Measurements from ENCODE around the gene PTOV1.

The PTOV1 gene

GRCh38 chr19:49857061-49857837 is 6.3 kb downstream of the PTOV1 start:
- no peaks in the 10 kb centered on the region for H3K9me3 ChIP-seq (ENCODE audit: control insufficient read depth, insufficient read depth, low read length)
- H4K20me1 ChIP-seq (ENCODE audit: control insufficient read depth, insufficient read depth, low read depth, low read length), result peaks cover 10% of the 10 kb centered on the region; the same call in 1 of the 2 replicates
- no peaks in the 10 kb centered on the region for H3K27me3 ChIP-seq (ENCODE audit: control insufficient read depth, low read length)
- H3K36me3 ChIP-seq (ENCODE audit: control insufficient read depth, low read length), result peaks cover 77% of the 10 kb centered on the region
- TF ChIP-seq EZH2phosphoT487 (IDR thresholded peaks at IDR 0.05; ENCODE audit: borderline replicate concordance, low read length), result no peak
- no peak for TF ChIP-seq CTCF (IDR thresholded peaks at IDR 0.05; ENCODE audit: low read depth, low read length, poor library complexity, severe bottlenecking)
- peaks cover 19% of the 10 kb centered on the region for H3K4me1 ChIP-seq (ENCODE audit: control insufficient read depth, low read length)
- H3F3A ChIP-seq (ENCODE audit: control insufficient read depth, insufficient read depth), result peaks cover 4% of the 10 kb centered on the region
- no peak overlapping the region for H3K4me3 ChIP-seq (ENCODE audit: low read length)
- H3K27ac ChIP-seq (ENCODE audit: low read depth, low read length), result no peak overlapping the region
- H3K79me2 ChIP-seq (ENCODE audit: control insufficient read depth, low read length), result peaks cover 26% of the 10 kb centered on the region
- H3K9me2 ChIP-seq (replicated peaks; ENCODE audit: control insufficient read depth, low read length), result no peaks in the 10 kb centered on the region
- no peak overlapping the region for H3K4me2 ChIP-seq (ENCODE audit: low read length)

- peaks cover 5% of the 10 kb centered on the region; the same call in 1 of the 2 replicates for H4K20me1 ChIP-seq (ENCODE audit: control insufficient read depth, insufficient read depth, low read depth, low read length)
- no peak overlapping the region for H3K27ac ChIP-seq (ENCODE audit: low read depth, low read length)
- H3F3A ChIP-seq (ENCODE audit: control insufficient read depth, insufficient read depth), result no peaks in the 10 kb centered on the region
- peaks cover 76% of the 10 kb centered on the region for H3K36me3 ChIP-seq (ENCODE audit: control insufficient read depth, low read length)
- peaks cover 24% of the 10 kb centered on the region for H3K79me2 ChIP-seq (ENCODE audit: control insufficient read depth, low read length)
- no peak overlapping the region for H3K4me3 ChIP-seq (ENCODE audit: low read length)
- H3K9me3 ChIP-seq (ENCODE audit: control insufficient read depth, insufficient read depth, low read length), result no peaks in the 10 kb centered on the region
- H3K4me2 ChIP-seq (ENCODE audit: low read length), result no peak overlapping the region
- H3K9me2 ChIP-seq (replicated peaks; ENCODE audit: control insufficient read depth, low read length), result no peaks in the 10 kb centered on the region
- H3K27me3 ChIP-seq (ENCODE audit: control insufficient read depth, low read length), result no peaks in the 10 kb centered on the region
- TF ChIP-seq CTCF (IDR thresholded peaks at IDR 0.05; ENCODE audit: low read depth, low read length, poor library complexity, severe bottlenecking) (no peak), EZH2phosphoT487 (IDR thresholded peaks at IDR 0.05; ENCODE audit: borderline replicate concordance, low read length) (no peak)
- H3K4me1 ChIP-seq (ENCODE audit: control insufficient read depth, low read length), result peaks cover 14% of the 10 kb centered on the region
Measured at GRCh38 chr19:49857838-49858087, 6.8 kb downstream of the PTOV1 start.

DNA sequence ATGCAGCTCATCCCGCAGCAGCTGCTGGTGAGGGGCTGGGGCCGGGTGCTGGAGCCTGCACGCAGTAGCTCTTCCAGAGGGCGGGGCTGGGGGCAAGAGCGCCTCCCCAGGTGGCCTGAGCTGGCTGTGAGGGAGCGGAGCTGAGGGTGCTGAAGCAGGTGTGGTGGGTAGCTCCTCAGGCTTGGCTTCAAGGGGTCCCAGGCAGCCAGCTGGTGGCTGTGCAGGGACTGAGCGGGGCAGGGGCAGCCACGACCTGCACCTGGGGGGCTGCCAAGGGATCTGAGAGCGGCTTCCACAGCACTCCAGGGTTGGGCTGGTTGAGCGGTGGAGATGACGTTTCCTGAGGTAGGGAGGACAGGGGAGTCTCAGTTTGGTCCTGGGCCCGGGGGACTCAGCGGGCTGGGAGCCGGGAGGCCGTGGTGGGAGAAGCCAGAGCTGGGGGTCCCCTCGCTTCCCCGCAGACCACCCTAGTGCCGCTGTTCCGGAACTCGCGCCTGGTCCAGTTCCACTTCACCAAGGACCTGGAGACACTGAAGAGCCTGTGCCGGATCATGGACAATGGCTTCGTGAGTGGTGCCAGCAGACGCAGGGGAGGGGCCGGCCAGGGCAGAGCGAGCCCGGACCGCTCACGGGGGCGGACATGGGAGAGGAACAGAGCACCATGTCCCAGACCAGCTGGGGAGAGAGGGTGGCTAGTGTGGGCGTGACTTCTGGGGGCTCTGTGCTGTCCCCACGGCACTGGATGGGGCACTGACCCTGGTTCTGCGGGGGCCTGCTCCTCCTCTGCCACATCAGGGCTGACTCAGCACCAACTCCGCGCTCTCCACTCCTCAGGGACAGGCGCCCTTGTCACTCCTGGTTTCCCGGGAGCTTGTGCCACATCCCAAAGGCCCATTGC is 7.4 kb downstream of the PTOV1 start:
- Histone ChIP-seq H3K27me3 (ENCODE audit: control insufficient read depth, low read length) (no peaks in the 10 kb centered on the region), H3K27ac (ENCODE audit: low read depth, low read length) (no peak overlapping the region), H3K4me3 (ENCODE audit: low read length) (no peak overlapping the region), H3K79me2 (ENCODE audit: control insufficient read depth, low read length) (peaks cover 24% of the 10 kb centered on the region), H3K9me2 (replicated peaks; ENCODE audit: control insufficient read depth, low read length) (no peaks in the 10 kb centered on the region), H3K9me3 (ENCODE audit: control insufficient read depth, insufficient read depth, low read length) (no peaks in the 10 kb centered on the region), H3K4me2 (ENCODE audit: low read length) (no peak overlapping the region), H3K4me1 (ENCODE audit: control insufficient read depth, low read length) (peaks cover 8% of the 10 kb centered on the region), H4K20me1 (ENCODE audit: control insufficient read depth, insufficient read depth, low read depth, low read length) (0 out of 2 replicates have a peak, but pooled peaks cover 2% of the 10 kb centered on the region), H3K36me3 (ENCODE audit: control insufficient read depth, low read length) (peaks cover 82% of the 10 kb centered on the region), H3F3A (ENCODE audit: control insufficient read depth, insufficient read depth) (no peaks in the 10 kb centered on the region)
- TF ChIP-seq CTCF (IDR thresholded peaks at IDR 0.05; ENCODE audit: low read depth, low read length, poor library complexity, severe bottlenecking), result no peak
- no peak for TF ChIP-seq EZH2phosphoT487 (IDR thresholded peaks at IDR 0.05; ENCODE audit: borderline replicate concordance, low read length)

Measured in DOHH2 (cell line).